ENCODE data around the gene EIF2B5.

Gene EIF2B5

DNA sequence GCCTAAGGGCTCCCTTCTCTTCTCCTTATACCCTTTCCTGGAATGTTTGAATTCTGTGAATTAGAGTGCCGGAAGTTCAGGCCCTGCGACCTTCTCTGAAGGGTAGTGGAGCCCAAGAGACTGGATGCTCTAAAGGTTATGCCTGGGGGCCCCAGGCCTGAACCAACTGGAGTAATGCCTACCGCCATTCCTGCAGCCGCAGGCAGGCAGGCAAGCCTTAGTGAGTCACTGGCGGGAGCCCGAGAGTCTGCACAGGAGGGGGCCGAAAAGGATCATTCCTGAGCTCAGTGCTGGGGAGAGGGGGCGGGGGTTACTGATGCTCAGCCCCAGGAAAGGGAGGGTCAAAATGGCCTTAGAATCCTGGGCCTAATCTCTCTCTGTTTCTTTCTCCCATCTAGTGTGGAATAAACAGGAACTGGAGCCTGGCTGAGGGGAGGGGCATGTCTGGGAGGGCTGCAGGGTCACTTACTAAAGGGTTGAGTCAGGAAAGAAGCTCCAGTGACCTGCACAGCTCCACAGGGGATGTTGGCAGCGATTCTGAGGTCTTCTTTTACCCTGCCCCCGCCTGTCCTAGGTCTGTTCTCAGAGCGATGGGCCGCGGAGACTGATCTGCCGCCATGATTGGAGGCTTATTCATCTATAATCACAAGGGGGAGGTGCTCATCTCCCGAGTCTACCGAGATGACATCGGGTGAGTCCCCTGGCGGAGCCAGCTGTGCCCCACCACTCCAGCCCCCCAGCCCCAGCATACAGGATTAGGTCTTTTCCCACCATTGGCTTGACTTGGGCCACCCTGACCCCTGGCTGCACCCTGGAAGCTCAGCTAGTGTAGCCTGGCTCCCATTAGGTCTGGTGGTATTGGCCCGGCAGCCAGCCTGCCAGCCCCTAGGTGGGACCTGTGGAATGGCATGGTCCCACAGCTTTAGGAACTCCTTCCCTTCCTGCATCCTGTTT lies 41.5 kb downstream of the EIF2B5 start:
- peak; percentile 85 for DNase-seq (ENCODE audit: low read depth)
- TF ChIP-seq CTCF (IDR thresholded peaks at IDR 0.05; ENCODE audit: insufficient read depth, low read depth, low read length, missing control alignments), result no peak
- H3K4me3 ChIP-seq (ENCODE audit: low read length), result peak overlapping the region; percentile 95

DNA sequence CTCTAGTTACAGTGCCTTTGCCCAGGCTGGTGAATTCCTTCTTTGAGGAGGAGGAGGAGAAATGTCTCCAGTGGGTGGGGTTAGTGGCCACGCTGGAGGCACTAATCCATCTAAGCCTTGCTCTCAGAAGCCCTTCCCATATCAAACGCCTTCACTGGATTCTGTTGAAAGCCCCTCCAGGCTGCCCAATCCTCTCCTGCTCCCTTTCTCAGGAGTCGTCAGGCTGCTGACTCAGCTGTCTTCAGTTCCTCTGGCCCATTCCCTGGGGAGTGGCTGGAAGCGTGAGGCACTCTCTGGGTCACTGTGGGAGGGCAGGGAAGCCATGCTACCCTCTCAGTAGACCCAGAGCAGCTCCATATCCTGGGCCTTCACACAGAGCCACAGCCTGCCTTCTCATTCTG lies 42.2 kb downstream of the EIF2B5 start:
- no peak for TF ChIP-seq CTCF (IDR thresholded peaks at IDR 0.05; ENCODE audit: insufficient read depth, low read depth, low read length, missing control alignments)
- peak overlapping the region; percentile 95 for H3K4me3 ChIP-seq (ENCODE audit: low read length)
- DNase-seq (ENCODE audit: low read depth), result no peak

DNA sequence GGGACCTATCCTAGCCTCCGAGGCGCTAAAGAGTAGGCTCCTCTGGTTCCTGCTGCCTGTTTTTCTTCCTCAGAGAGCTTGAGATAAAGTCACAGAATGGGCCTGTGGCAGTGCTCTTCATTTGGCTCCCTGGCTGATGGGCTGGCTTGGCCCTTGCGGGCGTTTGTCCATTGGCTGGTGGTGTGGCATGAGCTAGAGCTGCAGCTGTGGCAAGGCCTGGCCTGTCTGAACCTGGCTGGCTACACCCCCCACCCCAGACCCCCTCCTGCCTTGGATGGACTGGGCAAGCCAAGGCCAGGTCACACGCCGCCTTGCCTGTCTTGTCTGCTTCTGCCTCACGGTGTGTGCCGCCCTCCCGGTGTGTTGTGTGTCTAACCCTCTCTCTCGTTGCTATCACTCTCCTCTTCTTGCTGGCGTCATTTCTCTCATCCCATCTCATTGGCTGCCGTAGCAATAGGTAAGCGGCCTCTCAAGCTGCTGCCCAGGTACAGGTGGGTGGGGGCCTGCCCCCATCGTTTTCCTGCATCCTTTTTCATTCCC lies 42.7 kb downstream of the EIF2B5 start:
- DNase-seq (ENCODE audit: low read depth), result no peak
- TF ChIP-seq CTCF (IDR thresholded peaks at IDR 0.05; ENCODE audit: insufficient read depth, low read depth, low read length, missing control alignments), result no peak
- H3K4me3 ChIP-seq (ENCODE audit: low read length), result no peak overlapping the region

- no peak overlapping the region for H3K4me3 ChIP-seq (ENCODE audit: low read length)
- DNase-seq (ENCODE audit: low read depth), result no peak
- TF ChIP-seq CTCF (IDR thresholded peaks at IDR 0.05; ENCODE audit: insufficient read depth, low read depth, low read length, missing control alignments), result no peak
Measured at GRCh38 chr3:184178521-184179138, 43.5 kb downstream of the EIF2B5 start.

- no peak for DNase-seq (ENCODE audit: low read depth)
Measured at GRCh38 chr3:184180165-184180564, 45.0 kb downstream of the EIF2B5 start.

DNA sequence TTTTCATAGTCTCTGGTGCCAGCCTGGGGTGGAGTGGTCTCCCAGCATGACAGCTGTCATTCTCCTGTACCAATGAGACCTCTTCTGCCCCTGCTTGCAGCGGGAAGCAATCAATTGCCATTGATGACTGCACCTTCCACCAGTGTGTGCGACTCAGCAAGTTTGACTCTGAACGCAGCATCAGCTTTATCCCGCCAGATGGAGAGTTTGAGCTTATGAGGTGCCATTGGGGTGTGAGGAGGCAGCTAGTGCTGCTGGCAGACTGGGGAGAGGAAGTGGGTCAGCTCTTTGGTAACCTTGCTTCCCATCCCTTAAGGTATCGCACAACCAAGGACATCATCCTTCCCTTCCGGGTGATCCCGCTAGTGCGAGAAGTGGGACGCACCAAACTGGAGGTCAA lies 46.4 kb downstream of the EIF2B5 start:
- no peak overlapping the region for H3K4me3 ChIP-seq (ENCODE audit: low read length)
- no peak for TF ChIP-seq CTCF (IDR thresholded peaks at IDR 0.05; ENCODE audit: insufficient read depth, low read depth, low read length, missing control alignments)
- no peak for DNase-seq (ENCODE audit: low read depth)

More at GRCh38 chr3:184180165-184180564, 45.0 kb downstream of the EIF2B5 start:
- no peak for TF ChIP-seq CTCF (IDR thresholded peaks at IDR 0.05; ENCODE audit: insufficient read depth, low read depth, low read length, missing control alignments)
- no peak overlapping the region for H3K4me3 ChIP-seq (ENCODE audit: low read length)

Data from epithelial cell of esophagus (primary cell).